Keratinocyte (primary cell): ENCODE measurements around the gene STRADA. TPM values are rescaled to one million over a fixed set of nuclear protein-coding genes. Genes with fewer than 3 reads are reported as not detected.
A peak's percentile ranks its signal among the peaks of the same experiment; 100 is the strongest.

ENCODE experiments used
- DNase-seq: peaks from one replicate; pipeline ENCODE4 v3.0.0-alpha.2; 2011; ENCODE audit warnings: low read depth, missing footprints, low spot score
- FAIRE-seq: peaks from 2 replicates; lab custom pipeline; 2011; peaks lifted over from hg19 to GRCh38; lab: Jason Lieb, UNC
- H2AFZ ChIP-seq: 2 replicates; pipeline ENCODE4 v1.6.0; 2012; ENCODE audit warnings: low read length, control low read depth, inconsistent platforms; ENCODE audit not compliant: control insufficient read depth
- H3K27ac ChIP-seq: 2 replicates; pipeline ENCODE4 v1.5.1; 2011; ENCODE audit warnings: low read length; ENCODE audit not compliant: control insufficient read depth, insufficient read depth
- H3K27me3 ChIP-seq: 3 replicates; pipeline ENCODE4 v1.6.0; 2011; ENCODE audit warnings: low read length; ENCODE audit not compliant: control insufficient read depth, insufficient read depth; ENCODE audit errors: extremely low read depth
- H3K36me3 ChIP-seq, 2 experiments: 2 replicates in 1 of 2; 3 replicates in 1 of 2; pipeline ENCODE4 v1.5.1; 2011; ENCODE audit warnings: low read length in 2 of 2, mild to moderate bottlenecking in 1 of 2; ENCODE audit not compliant: control insufficient read depth in 2 of 2, insufficient read depth in 2 of 2; ENCODE audit errors: extremely low read depth in 1 of 2
- H3K4me1 ChIP-seq: 3 replicates; pipeline ENCODE4 v1.5.1; 2011; ENCODE audit warnings: low read length; ENCODE audit not compliant: control insufficient read depth, insufficient read depth; ENCODE audit errors: extremely low read depth
- H3K4me2 ChIP-seq: 3 replicates; pipeline ENCODE4 v1.6.0; 2011; ENCODE audit warnings: low read depth, low read length; ENCODE audit not compliant: control insufficient read depth, insufficient read depth; ENCODE audit errors: extremely low read depth
- H3K4me3 ChIP-seq, 3 experiments: fragments of 200-600 bp in 1 of 3; sonication (generic) in 1 of 3; 2 replicates in 2 of 3; 3 replicates in 1 of 3; pipeline ENCODE4 v1.5.1; 2011 to 2016; ENCODE audit warnings: low read length in 3 of 3, mild to moderate bottlenecking in 3 of 3, control low read depth in 2 of 3, inconsistent platforms in 1 of 3, low read depth in 1 of 3, mixed read lengths in 1 of 3, mixed run types in 1 of 3, moderate library complexity in 1 of 3; ENCODE audit not compliant: control insufficient read depth in 2 of 3, insufficient read depth in 2 of 3; ENCODE audit errors: extremely low read depth in 1 of 3
- H3K79me2 ChIP-seq: 2 replicates; pipeline ENCODE4 v1.6.0; 2012; ENCODE audit warnings: low read length; ENCODE audit not compliant: control insufficient read depth, insufficient read depth
- H3K9ac ChIP-seq: 3 replicates; pipeline ENCODE4 v1.6.0; 2011; ENCODE audit warnings: low read length; ENCODE audit not compliant: control insufficient read depth, insufficient read depth; ENCODE audit errors: extremely low read depth
- H3K9me1 ChIP-seq: 3 replicates; pipeline ENCODE4 v1.6.0; 2011; ENCODE audit warnings: low read length; ENCODE audit not compliant: control insufficient read depth, insufficient read depth; ENCODE audit errors: extremely low read depth
- H3K9me3 ChIP-seq: 2 replicates; pipeline ENCODE4 v1.5.1; 2012; ENCODE audit warnings: low read depth, low read length; ENCODE audit not compliant: control insufficient read depth
- H4K20me1 ChIP-seq: 3 replicates; pipeline ENCODE4 v1.6.0; 2011; ENCODE audit warnings: low read length; ENCODE audit not compliant: control insufficient read depth, insufficient read depth; ENCODE audit errors: extremely low read depth
- EZH2 ChIP-seq: IDR thresholded peaks from one replicate; pipeline ENCODE4 v1.6.1; 2012; ENCODE audit warnings: inconsistent platforms, mild to moderate bottlenecking, low read length, moderate library complexity
- dilution Hi-C: fragments of 300-500 bp; cut with MboI; formaldehyde crosslinking; loops from one replicate; pipeline ENCODE4 v1.7.0; 2020; ENCODE audit warnings: low sequenced_read_pairs; ENCODE audit not compliant: extremely low pct_ligation_motif_present
- polyA plus RNA-seq, 5 experiments: library from polyadenylated mRNA; depleted of rRNA in 3 of 5; stranded (reverse) in 3 of 5; stranded (forward) in 1 of 5; unstranded in 1 of 5; fragments of >200 nt; gene quantifications; 1 replicate in 1 of 5; 2 replicates in 3 of 5; 3 replicates in 1 of 5; pipeline versions ENCODE4 v1.2.1 to v1.2.3, GENCODE V29; 2011 to 2012; ENCODE audit warnings: missing spikeins in 2 of 5, low read depth in 1 of 5, low replicate concordance in 1 of 5
- TF ChIP-seq, protein P1 (sequence below), 3 experiments: IDR thresholded peaks in 1 of 3; conservative IDR thresholded peaks in 1 of 3; optimal IDR thresholded peaks in 1 of 3; 2 replicates in 2 of 3; 3 replicates in 1 of 3; pipeline versions ENCODE3 to v1.5.1; 2011; ENCODE audit warnings: low read length in 3 of 3, mild to moderate bottlenecking in 3 of 3, moderate library complexity in 2 of 3, control low read depth in 1 of 3, inconsistent platforms in 1 of 3; ENCODE audit not compliant: insufficient read depth in 2 of 3; ENCODE audit errors: extremely low read depth in 1 of 3

STRADA gene
- polyA plus RNA-seq, 1 donor (not counting 4 experiments of a cell fraction or from before 2014, with no cell fraction given): 25.9 TPM

DNA sequence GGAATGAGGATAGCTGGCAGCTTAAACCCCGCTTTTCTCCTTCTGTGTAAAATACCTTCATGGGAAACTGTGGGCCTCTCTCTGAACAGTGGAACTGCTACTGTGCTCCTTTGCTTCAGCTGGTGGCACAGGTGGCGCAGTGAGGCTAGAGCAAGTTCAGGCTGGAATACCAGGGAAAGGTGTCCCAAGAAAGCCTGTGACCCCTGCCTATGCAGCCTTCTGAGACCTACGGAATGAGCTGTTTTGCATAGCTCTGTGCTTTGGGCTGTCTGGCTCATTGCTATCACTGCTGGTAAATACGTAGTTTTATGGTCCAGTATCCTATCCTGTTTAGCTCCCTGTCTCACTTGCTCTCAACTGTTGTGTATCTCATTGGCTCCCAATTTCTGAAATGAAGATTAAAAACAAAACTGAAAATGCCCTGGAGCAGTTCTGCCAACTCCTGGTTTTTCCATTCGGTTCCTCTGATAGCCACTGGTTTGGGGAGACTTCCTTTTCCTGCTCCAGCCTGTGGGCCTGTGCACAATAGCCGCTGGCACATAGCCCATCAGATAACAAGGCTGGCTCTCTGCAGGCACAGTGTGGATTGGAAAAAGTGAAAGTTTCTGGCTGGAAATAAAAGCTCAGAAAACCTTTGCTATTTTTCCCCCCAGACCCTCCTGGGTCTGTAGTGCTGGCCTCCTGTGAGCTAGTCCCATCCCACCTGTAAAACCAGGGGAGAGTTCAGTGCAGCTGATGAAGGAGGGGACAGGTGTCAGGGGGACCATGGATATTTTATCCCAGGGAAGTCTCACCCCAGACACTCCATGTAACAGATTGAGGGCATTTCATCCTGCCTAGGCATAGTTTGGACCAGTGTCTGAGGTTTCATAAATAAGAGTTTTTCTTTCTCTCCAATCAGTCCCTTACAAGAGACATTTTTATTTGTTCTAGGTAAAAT, 65.7 kb downstream of the STRADA start:
- no peak for TF ChIP-seq EZH2
- TF ChIP-seq, protein P1, sequence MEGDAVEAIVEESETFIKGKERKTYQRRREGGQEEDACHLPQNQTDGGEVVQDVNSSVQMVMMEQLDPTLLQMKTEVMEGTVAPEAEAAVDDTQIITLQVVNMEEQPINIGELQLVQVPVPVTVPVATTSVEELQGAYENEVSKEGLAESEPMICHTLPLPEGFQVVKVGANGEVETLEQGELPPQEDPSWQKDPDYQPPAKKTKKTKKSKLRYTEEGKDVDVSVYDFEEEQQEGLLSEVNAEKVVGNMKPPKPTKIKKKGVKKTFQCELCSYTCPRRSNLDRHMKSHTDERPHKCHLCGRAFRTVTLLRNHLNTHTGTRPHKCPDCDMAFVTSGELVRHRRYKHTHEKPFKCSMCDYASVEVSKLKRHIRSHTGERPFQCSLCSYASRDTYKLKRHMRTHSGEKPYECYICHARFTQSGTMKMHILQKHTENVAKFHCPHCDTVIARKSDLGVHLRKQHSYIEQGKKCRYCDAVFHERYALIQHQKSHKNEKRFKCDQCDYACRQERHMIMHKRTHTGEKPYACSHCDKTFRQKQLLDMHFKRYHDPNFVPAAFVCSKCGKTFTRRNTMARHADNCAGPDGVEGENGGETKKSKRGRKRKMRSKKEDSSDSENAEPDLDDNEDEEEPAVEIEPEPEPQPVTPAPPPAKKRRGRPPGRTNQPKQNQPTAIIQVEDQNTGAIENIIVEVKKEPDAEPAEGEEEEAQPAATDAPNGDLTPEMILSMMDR (optimal IDR thresholded peaks at IDR 0.05 in 1 of 3, IDR thresholded peaks at IDR 0.05 in 1 of 3, conservative IDR thresholded peaks at IDR 0.05 in 1 of 3; ENCODE audit: extremely low read depth in 1 of 3, insufficient read depth in 2 of 3, low read length in 3 of 3): no peak
- no peaks in the 10 kb centered on the region for H3K27me3 ChIP-seq
- dilution Hi-C loops: no loop called here
- H3K4me2 ChIP-seq: peak overlapping the region; percentile 1
- H3K27ac ChIP-seq: no peak overlapping the region
- DNase-seq: no peak
- peaks cover 11% of the 10 kb centered on the region for H3K4me1 ChIP-seq
- no peak for FAIRE-seq
- no peaks in the 10 kb centered on the region for H3K9me3 ChIP-seq
- no peaks in the 10 kb centered on the region for H4K20me1 ChIP-seq
- no peaks in the 10 kb centered on the region for H3K9me1 ChIP-seq
- H3K4me3 ChIP-seq: no peak overlapping the region
- H3K79me2 ChIP-seq: no peaks in the 10 kb centered on the region
- H3K36me3 ChIP-seq: peaks cover 0 to 8% of the 10 kb centered on the region in 2 experiments
- no peak overlapping the region for H2AFZ ChIP-seq
- no peak overlapping the region for H3K9ac ChIP-seq

DNA sequence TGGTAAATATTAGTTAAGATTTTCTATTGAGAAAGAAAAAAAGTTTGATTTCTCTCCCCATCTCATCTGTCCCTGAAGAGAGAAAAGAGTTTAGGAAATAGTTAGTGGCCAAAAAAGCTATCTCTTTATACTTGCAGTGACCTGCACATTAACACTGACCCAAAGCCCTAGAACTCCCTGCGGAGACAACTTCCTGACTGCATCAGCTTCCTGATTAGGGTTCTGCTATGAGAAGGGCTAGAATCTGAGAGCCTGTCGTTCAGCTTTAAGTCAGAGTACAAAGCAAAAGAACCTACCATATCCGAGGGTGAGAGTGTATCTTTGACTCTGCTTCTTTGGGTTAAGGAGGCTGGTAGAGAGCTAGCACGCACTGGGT, 66.4 kb downstream of the STRADA start:
- no peaks in the 10 kb centered on the region for H3K79me2 ChIP-seq
- H3K4me3 ChIP-seq: no peak overlapping the region
- H4K20me1 ChIP-seq: no peaks in the 10 kb centered on the region
- H3K9ac ChIP-seq: no peak overlapping the region
- DNase-seq (no peak), FAIRE-seq (no peak)
- dilution Hi-C loops: no loop called here
- H3K4me1 ChIP-seq: peaks cover 11% of the 10 kb centered on the region
- H3K27ac ChIP-seq: no peak overlapping the region
- H3K36me3 ChIP-seq: peaks cover 0 to 10% of the 10 kb centered on the region in 2 experiments
- TF ChIP-seq, protein P1 (optimal IDR thresholded peaks at IDR 0.05 in 1 of 3, IDR thresholded peaks at IDR 0.05 in 1 of 3, conservative IDR thresholded peaks at IDR 0.05 in 1 of 3; ENCODE audit: extremely low read depth in 1 of 3, insufficient read depth in 2 of 3, low read length in 3 of 3): no peak
- TF ChIP-seq EZH2: no peak
- H3K4me2 ChIP-seq: peak overlapping the region; percentile 1
- no peaks in the 10 kb centered on the region for H3K9me1 ChIP-seq
- H3K9me3 ChIP-seq: no peaks in the 10 kb centered on the region
- no peak overlapping the region for H2AFZ ChIP-seq
- no peaks in the 10 kb centered on the region for H3K27me3 ChIP-seq
